PFSK-1 (cell line): ENCODE data around the gene RABIF.

Experiments used
- FOXP2 ChIP-seq: optimal IDR thresholded peaks from 2 replicates; pipeline ENCODE3; 2011; ENCODE audit warnings: borderline replicate concordance, control low read depth, inconsistent platforms; ENCODE audit not compliant: insufficient read depth; ENCODE audit errors: extremely low read length, extremely low read depth
- POLR2AphosphoS5 ChIP-seq: IDR thresholded peaks from 2 replicates; pipeline ENCODE4 v1.6.1; 2012; ENCODE audit warnings: low read depth, mild to moderate bottlenecking, control low read depth, low read length, moderate library complexity
- SIN3A ChIP-seq: IDR thresholded peaks from 2 replicates; pipeline ENCODE4 v1.6.1; 2012; ENCODE audit warnings: mild to moderate bottlenecking, low read length, moderate library complexity, borderline replicate concordance; ENCODE audit not compliant: insufficient read depth
- TAF1 ChIP-seq: IDR thresholded peaks from 2 replicates; pipeline ENCODE4 v1.6.1; 2012; ENCODE audit warnings: low read length, control low read depth, borderline replicate concordance; ENCODE audit not compliant: insufficient read depth
- TF ChIP-seq, protein P1 (sequence below), 2 experiments: IDR thresholded peaks; 2 replicates each; pipeline versions ENCODE4 v1.6.1 to v1.8.0; 2011 to 2012; ENCODE audit warnings: low read depth in 2 of 2, low read length in 2 of 2, control low read depth in 1 of 2, inconsistent platforms in 1 of 2, mild to moderate bottlenecking in 1 of 2, moderate library complexity in 1 of 2; ENCODE audit not compliant: insufficient read depth in 1 of 2

RABIF gene

DNA sequence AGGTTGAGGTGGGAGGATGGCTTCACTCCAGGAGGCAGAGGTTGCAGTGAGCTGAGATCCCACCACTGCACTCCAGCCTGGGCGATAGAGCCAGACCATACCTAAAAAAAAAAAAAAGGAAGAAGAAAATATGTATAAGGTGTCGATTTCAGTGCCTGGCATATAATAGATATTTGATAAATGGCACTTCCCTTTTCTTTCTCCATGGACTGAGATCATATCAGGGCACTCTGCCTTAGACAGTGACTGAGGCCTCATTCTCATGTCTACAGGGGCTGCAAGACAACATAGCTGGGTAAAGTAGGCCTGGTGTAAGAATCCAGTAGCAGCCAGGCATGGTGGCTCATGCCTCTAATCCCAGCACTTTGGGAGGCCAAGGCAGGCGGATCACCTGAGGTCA, 57.0 kb downstream of the RABIF start:
- TF ChIP-seq, protein P1, sequence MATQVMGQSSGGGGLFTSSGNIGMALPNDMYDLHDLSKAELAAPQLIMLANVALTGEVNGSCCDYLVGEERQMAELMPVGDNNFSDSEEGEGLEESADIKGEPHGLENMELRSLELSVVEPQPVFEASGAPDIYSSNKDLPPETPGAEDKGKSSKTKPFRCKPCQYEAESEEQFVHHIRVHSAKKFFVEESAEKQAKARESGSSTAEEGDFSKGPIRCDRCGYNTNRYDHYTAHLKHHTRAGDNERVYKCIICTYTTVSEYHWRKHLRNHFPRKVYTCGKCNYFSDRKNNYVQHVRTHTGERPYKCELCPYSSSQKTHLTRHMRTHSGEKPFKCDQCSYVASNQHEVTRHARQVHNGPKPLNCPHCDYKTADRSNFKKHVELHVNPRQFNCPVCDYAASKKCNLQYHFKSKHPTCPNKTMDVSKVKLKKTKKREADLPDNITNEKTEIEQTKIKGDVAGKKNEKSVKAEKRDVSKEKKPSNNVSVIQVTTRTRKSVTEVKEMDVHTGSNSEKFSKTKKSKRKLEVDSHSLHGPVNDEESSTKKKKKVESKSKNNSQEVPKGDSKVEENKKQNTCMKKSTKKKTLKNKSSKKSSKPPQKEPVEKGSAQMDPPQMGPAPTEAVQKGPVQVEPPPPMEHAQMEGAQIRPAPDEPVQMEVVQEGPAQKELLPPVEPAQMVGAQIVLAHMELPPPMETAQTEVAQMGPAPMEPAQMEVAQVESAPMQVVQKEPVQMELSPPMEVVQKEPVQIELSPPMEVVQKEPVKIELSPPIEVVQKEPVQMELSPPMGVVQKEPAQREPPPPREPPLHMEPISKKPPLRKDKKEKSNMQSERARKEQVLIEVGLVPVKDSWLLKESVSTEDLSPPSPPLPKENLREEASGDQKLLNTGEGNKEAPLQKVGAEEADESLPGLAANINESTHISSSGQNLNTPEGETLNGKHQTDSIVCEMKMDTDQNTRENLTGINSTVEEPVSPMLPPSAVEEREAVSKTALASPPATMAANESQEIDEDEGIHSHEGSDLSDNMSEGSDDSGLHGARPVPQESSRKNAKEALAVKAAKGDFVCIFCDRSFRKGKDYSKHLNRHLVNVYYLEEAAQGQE (IDR thresholded peaks at IDR 0.05; ENCODE audit: insufficient read depth in 1 of 2, low read depth in 2 of 2, low read length in 2 of 2) = no peak
- TF ChIP-seq FOXP2 (no peak), POLR2AphosphoS5 (no peak), TAF1 (no peak), SIN3A (no peak)
